Measurements from ENCODE around the gene FAM168A. TPM values are rescaled to one million over a fixed set of nuclear protein-coding genes. Genes with fewer than 3 reads are reported as not detected.
A peak's percentile ranks its signal among the peaks of the same experiment; 100 is the strongest.

FAM168A gene
- total RNA-seq, 5 donors from 2014 or later (not counting 1 experiment from before 2014, with no cell fraction given): 23.6 to 27.0 (median 24.7) TPM

GRCh38 chr11:73415854-73416615 is 181.9 kb downstream of the FAM168A start:
- peaks cover 5 to 9% (median 9%) of the 10 kb centered on the region in 3 donors for H3K4me1 Mint-ChIP-seq
- H3K27ac Mint-ChIP-seq: peak overlapping the region in 1 of 2 donors; percentile 22
- POLR2A ChIA-PET: no interaction called here
- H3K4me1 ChIP-seq (ENCODE audit: control insufficient read depth in 1 of 2, extremely low read depth in 1 of 2, insufficient read depth in 2 of 2, low read length in 2 of 2): peaks cover 0 to 4% of the 10 kb centered on the region in 2 experiments
- no peaks in the 10 kb centered on the region for H3K9me3 Mint-ChIP-seq
- H3K36me3 Mint-ChIP-seq: peaks cover 25% of the 10 kb centered on the region
- H3K36me3 ChIP-seq (ENCODE audit: control insufficient read depth in 2 of 2, extremely low read depth in 1 of 2, insufficient read depth in 1 of 2, low read length in 1 of 2): peaks cover 0 to 6% of the 10 kb centered on the region in 2 donors
- H3K27me3 ChIP-seq (replicated peaks in 1 of 2; ENCODE audit: control insufficient read depth in 2 of 2, extremely low read depth in 1 of 2, insufficient read depth in 2 of 2, low read length in 1 of 2): no peaks in the 10 kb centered on the region
- no peak for ATAC-seq (replicated peaks in 1 of 4)
- no peak overlapping the region for H3K27ac ChIP-seq (ENCODE audit: low read length)
- H3K4me3 ChIP-seq (ENCODE audit: control insufficient read depth in 1 of 2, extremely low read depth in 1 of 2, low read length in 1 of 2): no peak overlapping the region
- DNase-seq: no peak
- no peaks in the 10 kb centered on the region for H3K27me3 Mint-ChIP-seq
- no peaks in the 10 kb centered on the region for H3K9me3 ChIP-seq
- H3K4me3 Mint-ChIP-seq: no peak overlapping the region
- CTCF ChIA-PET: interaction anchor here in 1 of 2 donors (0.7 kb wide), 1 partner anchor 209 kb away, joined by 3 read pairs; no protein-coding TSS in a partner anchor
- no CpG with 5 or more reads among the region's 4 CpGs for WGBS (ENCODE audit: insufficient coverage)

GRCh38 chr11:73414977-73415651 is 182.8 kb downstream of the FAM168A start:
- peaks cover 0 to 4% of the 10 kb centered on the region in 2 experiments for H3K4me1 ChIP-seq (ENCODE audit: control insufficient read depth in 1 of 2, extremely low read depth in 1 of 2, insufficient read depth in 2 of 2, low read length in 2 of 2)
- no peaks in the 10 kb centered on the region for H3K9me3 ChIP-seq
- no peaks in the 10 kb centered on the region for H3K27me3 ChIP-seq (replicated peaks in 1 of 2; ENCODE audit: control insufficient read depth in 2 of 2, extremely low read depth in 1 of 2, insufficient read depth in 2 of 2, low read length in 1 of 2)
- DNase-seq: no peak
- Mint-ChIP-seq H3K36me3 (peaks cover 25% of the 10 kb centered on the region), H3K27me3 (no peaks in the 10 kb centered on the region), H3K27ac (peak overlapping the region in 1 of 2 donors; percentile 62), H3K4me1 (peaks cover 5 to 9% (median 9%) of the 10 kb centered on the region in 3 donors), H3K9me3 (no peaks in the 10 kb centered on the region), H3K4me3 (no peak overlapping the region)
- H3K4me3 ChIP-seq (ENCODE audit: control insufficient read depth in 1 of 2, extremely low read depth in 1 of 2, low read length in 1 of 2): no peak overlapping the region
- CTCF ChIA-PET: interaction anchor here in 1 of 2 donors (0.7 to 1.4 kb wide), 3 partner anchors 64 to 303 kb away, joined by 3 to 4 read pairs (median 3); no protein-coding TSS in a partner anchor
- peaks cover 0 to 11% of the 10 kb centered on the region in 2 donors for H3K36me3 ChIP-seq (ENCODE audit: control insufficient read depth in 2 of 2, extremely low read depth in 1 of 2, insufficient read depth in 1 of 2, low read length in 1 of 2)
- ATAC-seq (replicated peaks in 1 of 4): peak in 2 of 4 experiments; percentile 24 to 29
- no peak overlapping the region for H3K27ac ChIP-seq (ENCODE audit: low read length)
- no CpG with 5 or more reads among the region's 1 CpG for WGBS (ENCODE audit: insufficient coverage)
- POLR2A ChIA-PET: interaction anchor here in 1 of 2 donors (0.6 kb wide), 1 partner anchor 143 kb away, joined by 3 read pairs; no protein-coding TSS in a partner anchor

GRCh38 chr11:73413256-73413655 is 184.7 kb downstream of the FAM168A start:
- Histone ChIP-seq H3K4me1 (ENCODE audit: control insufficient read depth in 1 of 2, extremely low read depth in 1 of 2, insufficient read depth in 2 of 2, low read length in 2 of 2) (peaks cover 0 to 4% of the 10 kb centered on the region in 2 experiments), H3K27me3 (replicated peaks in 1 of 2; ENCODE audit: control insufficient read depth in 2 of 2, extremely low read depth in 1 of 2, insufficient read depth in 2 of 2, low read length in 1 of 2) (no peaks in the 10 kb centered on the region), H3K36me3 (ENCODE audit: control insufficient read depth in 2 of 2, extremely low read depth in 1 of 2, insufficient read depth in 1 of 2, low read length in 1 of 2) (peaks cover 2 to 16% of the 10 kb centered on the region in 2 donors), H3K27ac (ENCODE audit: low read length) (no peak overlapping the region), H3K9me3 (no peaks in the 10 kb centered on the region), H3K4me3 (ENCODE audit: control insufficient read depth in 1 of 2, extremely low read depth in 1 of 2, low read length in 1 of 2) (no peak overlapping the region)
- Mint-ChIP-seq H3K36me3 (peaks cover 25% of the 10 kb centered on the region), H3K9me3 (no peaks in the 10 kb centered on the region), H3K27me3 (no peaks in the 10 kb centered on the region), H3K27ac (no peak overlapping the region), H3K4me3 (no peak overlapping the region), H3K4me1 (peaks cover 5 to 9% (median 9%) of the 10 kb centered on the region in 3 donors)
- no peak for ATAC-seq (replicated peaks in 1 of 4)
- WGBS (ENCODE audit: insufficient coverage): no CpG with 5 or more reads among the region's 2 CpGs
- ChIA-PET CTCF (no interaction called here), POLR2A (no interaction called here)
- no peak for DNase-seq

GRCh38 chr11:73412308-73412707 is 185.6 kb downstream of the FAM168A start:
- peaks cover 5 to 24% of the 10 kb centered on the region in 2 donors for H3K36me3 ChIP-seq (ENCODE audit: control insufficient read depth in 2 of 2, extremely low read depth in 1 of 2, insufficient read depth in 1 of 2, low read length in 1 of 2)
- Mint-ChIP-seq H3K4me1 (peaks cover 5 to 9% (median 9%) of the 10 kb centered on the region in 3 donors), H3K36me3 (peaks cover 22% of the 10 kb centered on the region), H3K27me3 (no peaks in the 10 kb centered on the region), H3K9me3 (no peaks in the 10 kb centered on the region), H3K4me3 (no peak overlapping the region), H3K27ac (no peak overlapping the region)
- DNase-seq (no peak), ATAC-seq (replicated peaks in 1 of 4) (no peak)
- H3K27ac ChIP-seq (ENCODE audit: low read length): no peak overlapping the region
- H3K27me3 ChIP-seq (replicated peaks in 1 of 2; ENCODE audit: control insufficient read depth in 2 of 2, extremely low read depth in 1 of 2, insufficient read depth in 2 of 2, low read length in 1 of 2): no peaks in the 10 kb centered on the region
- ChIA-PET CTCF (no interaction called here), POLR2A (no interaction called here)
- 96% methylated on average over 3 of the region's 3 CpGs for WGBS (ENCODE audit: insufficient coverage)
- H3K4me3 ChIP-seq (ENCODE audit: control insufficient read depth in 1 of 2, extremely low read depth in 1 of 2, low read length in 1 of 2): no peak overlapping the region
- H3K4me1 ChIP-seq (ENCODE audit: control insufficient read depth in 1 of 2, extremely low read depth in 1 of 2, insufficient read depth in 2 of 2, low read length in 2 of 2): peaks cover 0 to 4% of the 10 kb centered on the region in 2 experiments
- no peaks in the 10 kb centered on the region for H3K9me3 ChIP-seq

- Histone ChIP-seq H3K27me3 (replicated peaks in 1 of 2; ENCODE audit: control insufficient read depth in 2 of 2, extremely low read depth in 1 of 2, insufficient read depth in 2 of 2, low read length in 1 of 2) (no peaks in the 10 kb centered on the region), H3K27ac (ENCODE audit: low read length) (no peak overlapping the region), H3K4me1 (ENCODE audit: control insufficient read depth in 1 of 2, extremely low read depth in 1 of 2, insufficient read depth in 2 of 2, low read length in 2 of 2) (peaks cover 0 to 4% of the 10 kb centered on the region in 2 experiments), H3K9me3 (no peaks in the 10 kb centered on the region), H3K36me3 (ENCODE audit: control insufficient read depth in 2 of 2, extremely low read depth in 1 of 2, insufficient read depth in 1 of 2, low read length in 1 of 2) (peaks cover 13 to 33% of the 10 kb centered on the region in 2 donors), H3K4me3 (ENCODE audit: control insufficient read depth in 1 of 2, extremely low read depth in 1 of 2, low read length in 1 of 2) (no peak overlapping the region)
- ChIA-PET CTCF (interaction anchor here in 1 of 2 donors (1.1 kb wide), 1 partner anchor 11 kb away, joined by 3 read pairs; no protein-coding TSS in a partner anchor), POLR2A (no interaction called here)
- DNase-seq (no peak), ATAC-seq (replicated peaks in 1 of 4) (no peak)
- H3K4me1 Mint-ChIP-seq: peaks cover 4 to 6% (median 5%) of the 10 kb centered on the region in 3 donors
- peaks cover 30% of the 10 kb centered on the region for H3K36me3 Mint-ChIP-seq
- H3K27me3 Mint-ChIP-seq: no peaks in the 10 kb centered on the region
- WGBS (ENCODE audit: insufficient coverage): no CpG with 5 or more reads among the region's 2 CpGs
- H3K4me3 Mint-ChIP-seq: no peak overlapping the region
- H3K27ac Mint-ChIP-seq: no peak overlapping the region
- no peaks in the 10 kb centered on the region for H3K9me3 Mint-ChIP-seq
These were observed 186.9 kb downstream of the FAM168A start for GRCh38 chr11:73411031-73411430.

GRCh38 chr11:73410627-73411026 is 187.3 kb downstream of the FAM168A start:
- Mint-ChIP-seq H3K27ac (no peak overlapping the region), H3K9me3 (no peaks in the 10 kb centered on the region), H3K36me3 (peaks cover 30% of the 10 kb centered on the region), H3K4me3 (no peak overlapping the region), H3K27me3 (no peaks in the 10 kb centered on the region), H3K4me1 (peaks cover 4 to 6% (median 5%) of the 10 kb centered on the region in 3 donors)
- Histone ChIP-seq H3K4me3 (ENCODE audit: control insufficient read depth in 1 of 2, extremely low read depth in 1 of 2, low read length in 1 of 2) (no peak overlapping the region), H3K27me3 (replicated peaks in 1 of 2; ENCODE audit: control insufficient read depth in 2 of 2, extremely low read depth in 1 of 2, insufficient read depth in 2 of 2, low read length in 1 of 2) (no peaks in the 10 kb centered on the region), H3K36me3 (ENCODE audit: control insufficient read depth in 2 of 2, extremely low read depth in 1 of 2, insufficient read depth in 1 of 2, low read length in 1 of 2) (peaks cover 13 to 33% of the 10 kb centered on the region in 2 donors), H3K9me3 (no peaks in the 10 kb centered on the region), H3K27ac (ENCODE audit: low read length) (no peak overlapping the region), H3K4me1 (ENCODE audit: control insufficient read depth in 1 of 2, extremely low read depth in 1 of 2, insufficient read depth in 2 of 2, low read length in 2 of 2) (peaks cover 0 to 4% of the 10 kb centered on the region in 2 experiments)
- CTCF ChIA-PET: interaction anchor here in 1 of 2 donors (1.1 kb wide), 1 partner anchor 10 kb away, joined by 3 read pairs; no protein-coding TSS in a partner anchor
- ATAC-seq (replicated peaks in 1 of 4) (no peak), DNase-seq (no peak)
- no CpG with 5 or more reads among the region's 1 CpG for WGBS (ENCODE audit: insufficient coverage)
- POLR2A ChIA-PET: no interaction called here

All from T-cell (primary cell).